Fibroblast of skin of left biceps (primary cell): ENCODE data around the gene TPRG1.
A peak's percentile ranks its signal among the peaks of the same experiment; 100 is the strongest.

Source experiments
- DNase-seq, 2 experiments: peaks; one replicate each; pipeline ENCODE4 v3.0.0-alpha.2; 2013; ENCODE audit warnings: low read depth in 2 of 2

TPRG1 gene

DNA sequence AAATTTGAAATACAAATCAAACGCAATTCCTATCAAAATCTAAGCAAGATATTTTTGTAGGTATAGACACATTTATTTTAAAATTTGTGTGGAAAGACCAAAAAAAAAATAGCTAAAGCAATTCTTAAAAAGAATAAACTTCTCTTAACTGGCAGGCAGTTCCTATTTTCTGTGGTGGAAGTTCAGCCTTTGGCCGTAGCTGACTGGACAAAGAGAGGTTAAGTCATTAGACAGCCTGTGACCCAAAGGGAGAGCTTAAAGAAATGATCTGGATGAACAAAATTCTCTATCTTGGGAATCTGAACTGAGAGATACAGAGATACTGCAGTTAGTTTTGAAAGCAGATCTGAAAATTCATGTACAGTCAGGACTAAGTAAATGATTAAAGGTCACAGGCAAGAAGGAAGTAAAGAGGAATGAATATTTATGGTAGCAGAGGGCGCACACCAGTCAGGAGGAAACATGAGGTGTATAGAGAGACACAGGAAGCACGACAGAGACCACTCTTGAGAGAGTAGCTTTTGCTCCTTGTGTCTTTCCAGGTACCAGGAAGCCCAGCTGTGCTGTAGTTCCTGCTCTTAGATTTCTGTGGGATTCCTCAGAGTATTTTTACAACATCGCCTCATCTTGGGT lies 57.5 kb downstream of the TPRG1 start:
- DNase-seq = no peak

DNA sequence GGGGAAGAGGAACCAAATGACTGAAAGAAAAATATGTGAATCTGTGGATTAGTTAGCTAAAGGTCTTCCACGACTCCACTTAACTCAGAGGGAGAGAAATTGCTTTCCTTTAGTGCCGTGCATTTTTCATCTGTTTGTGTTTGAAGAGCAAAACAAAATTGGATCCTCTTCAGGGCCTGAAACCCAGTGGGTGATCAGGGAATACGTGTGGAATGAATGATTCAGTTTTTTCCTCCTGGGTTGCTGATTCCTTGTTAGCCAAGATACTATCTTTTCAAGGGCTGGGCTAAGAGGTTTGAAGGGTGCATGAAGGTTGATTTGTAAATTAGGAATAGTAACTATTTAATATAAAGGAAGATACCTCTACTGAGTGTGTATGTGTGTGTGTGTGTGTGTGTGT lies 61.0 kb downstream of the TPRG1 start:
- DNase-seq = no peak

DNA sequence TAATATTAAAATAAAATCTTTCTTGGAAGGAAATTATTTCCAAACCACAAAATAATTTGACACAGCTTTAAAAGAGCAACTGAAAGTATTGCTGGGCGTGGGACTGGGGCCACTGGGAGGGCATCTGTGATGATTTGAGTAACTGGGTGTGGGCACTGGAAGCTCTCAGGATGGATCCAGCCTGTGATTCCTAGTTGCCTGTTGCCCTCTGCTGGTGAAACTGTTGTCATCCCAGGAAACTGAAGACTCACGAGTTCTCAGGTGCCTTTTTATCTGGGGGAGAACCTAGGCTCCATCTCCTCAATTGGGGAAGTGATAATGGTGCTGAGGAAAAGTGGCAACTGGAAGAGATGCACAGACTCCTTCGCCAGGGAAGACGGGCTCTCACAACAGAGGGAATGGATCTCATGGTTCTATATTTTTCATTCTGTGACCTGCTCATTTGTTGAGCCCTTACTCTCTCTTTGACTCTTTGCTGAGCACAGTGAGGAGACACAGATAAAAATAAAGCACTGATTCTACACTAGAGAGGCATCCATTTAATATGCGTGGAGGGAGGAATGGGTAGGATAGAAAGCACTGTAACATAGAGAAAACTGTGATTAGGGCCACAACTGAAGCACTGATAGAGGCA lies 61.6 kb downstream of the TPRG1 start:
- peak; percentile 40 to 42 for DNase-seq

DNA sequence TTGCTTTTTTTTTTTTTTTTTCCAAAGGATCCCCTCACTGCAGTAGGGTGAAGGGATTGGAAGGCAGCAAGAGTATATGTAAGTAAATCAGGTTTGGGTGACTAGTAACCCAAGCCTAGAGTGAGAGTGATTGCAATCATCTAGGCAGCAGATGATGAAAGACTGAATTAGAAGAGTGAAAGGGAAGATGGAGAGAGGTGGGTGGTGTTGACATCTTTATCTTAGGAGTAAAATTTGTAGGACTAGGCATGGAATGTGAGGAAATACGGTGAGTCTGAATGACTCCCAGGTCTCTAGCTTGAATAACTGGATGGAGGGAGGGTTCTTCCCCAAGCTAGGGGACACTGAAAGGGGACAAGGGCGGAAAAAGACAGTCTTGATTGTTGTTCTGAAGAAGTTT lies 63.4 kb downstream of the TPRG1 start:
- DNase-seq = no peak

DNA sequence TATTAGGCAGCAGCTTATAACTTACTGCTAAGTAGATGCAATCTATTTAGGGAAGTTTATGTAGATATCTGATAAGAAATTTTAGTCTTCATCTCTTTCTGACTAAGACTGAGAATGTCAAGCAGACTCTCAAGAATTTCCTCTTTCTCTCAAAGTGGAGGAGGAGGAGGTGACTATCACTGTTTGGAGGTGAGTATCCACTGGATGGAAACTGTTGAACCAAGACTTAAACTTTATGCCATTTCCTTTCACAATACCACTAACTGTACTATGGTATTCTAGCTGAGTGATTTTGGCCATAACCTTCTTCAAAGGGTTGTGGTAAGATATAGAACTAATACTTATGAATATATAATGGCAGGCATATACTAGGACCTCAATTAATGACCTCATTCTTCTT lies 64.6 kb downstream of the TPRG1 start:
- DNase-seq = no peak

DNA sequence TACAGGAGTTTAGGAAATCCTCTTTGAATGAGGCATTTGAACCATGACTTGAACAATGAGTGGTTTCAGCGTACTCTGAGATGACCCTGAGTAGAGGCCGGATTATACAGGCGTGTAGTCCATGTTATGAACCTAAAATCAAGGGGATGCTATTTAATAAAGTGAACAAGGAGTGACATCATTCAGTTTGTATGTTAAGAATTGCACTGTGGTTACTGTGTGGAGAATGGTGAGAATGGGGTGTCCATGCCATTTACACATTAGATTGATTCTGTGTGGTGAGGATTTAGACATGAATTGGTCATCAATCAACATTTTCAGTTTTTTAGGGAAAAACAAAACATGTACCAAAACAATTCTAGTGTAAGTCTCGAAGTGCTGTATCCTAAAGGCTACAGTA lies 65.8 kb downstream of the TPRG1 start:
- DNase-seq = no peak

DNA sequence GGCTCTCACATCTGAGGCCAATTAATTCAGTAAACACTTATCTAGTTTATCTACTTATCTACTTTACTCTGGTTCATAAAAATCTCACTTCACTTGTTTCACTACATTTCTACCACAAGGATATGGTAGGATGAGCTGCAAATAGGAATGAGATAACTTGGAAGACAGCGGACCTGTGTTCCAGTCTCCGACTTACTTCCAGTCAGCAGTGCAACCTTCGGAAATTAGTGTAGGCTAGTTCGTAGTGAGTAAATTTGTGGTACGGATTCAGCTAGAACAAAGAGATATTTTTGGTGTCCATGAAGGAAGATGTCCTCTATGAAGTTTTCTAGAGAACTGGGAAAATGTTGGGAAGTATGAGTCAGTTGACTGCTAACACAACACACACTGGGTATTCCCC lies 66.3 kb downstream of the TPRG1 start:
- DNase-seq = no peak

DNA sequence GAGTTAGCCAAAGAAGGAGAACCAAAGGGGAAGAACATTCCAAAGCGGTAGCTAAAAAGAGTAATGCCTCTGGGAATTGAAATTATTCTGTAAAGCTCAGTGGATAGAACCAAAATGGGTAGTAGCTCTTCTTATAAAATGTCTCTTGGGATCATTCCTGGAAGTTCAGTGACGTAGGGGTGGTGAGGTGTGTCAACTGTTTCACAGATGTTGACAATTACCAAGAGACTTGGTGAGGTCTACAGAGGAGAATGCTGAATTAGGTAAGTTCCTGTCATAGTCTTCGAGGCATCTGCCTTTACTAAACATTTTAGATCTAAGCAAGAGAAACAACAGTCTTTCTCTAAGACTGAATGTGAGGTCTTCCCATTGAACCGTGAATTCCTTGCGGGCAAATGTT lies 67.8 kb downstream of the TPRG1 start:
- DNase-seq = no peak

DNA sequence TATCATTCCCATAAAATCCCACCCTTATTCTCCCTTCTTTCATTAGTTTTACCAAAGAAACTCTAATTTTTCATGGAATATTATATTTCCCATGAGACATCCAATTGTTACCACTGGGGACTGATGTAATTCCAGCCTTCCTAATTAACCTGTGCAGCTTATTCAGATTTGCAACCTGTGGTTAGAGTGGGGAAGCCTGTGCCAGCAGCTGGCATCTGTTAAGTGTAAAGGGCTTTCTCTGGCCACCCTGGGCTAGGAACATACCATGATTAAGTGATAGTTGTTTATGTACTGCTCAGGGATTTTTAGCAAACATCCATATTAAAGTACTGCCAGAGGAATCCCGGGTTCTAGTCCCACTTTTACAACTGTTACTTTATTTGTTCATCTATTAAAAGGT lies 78.2 kb downstream of the TPRG1 start:
- DNase-seq = no peak

DNA sequence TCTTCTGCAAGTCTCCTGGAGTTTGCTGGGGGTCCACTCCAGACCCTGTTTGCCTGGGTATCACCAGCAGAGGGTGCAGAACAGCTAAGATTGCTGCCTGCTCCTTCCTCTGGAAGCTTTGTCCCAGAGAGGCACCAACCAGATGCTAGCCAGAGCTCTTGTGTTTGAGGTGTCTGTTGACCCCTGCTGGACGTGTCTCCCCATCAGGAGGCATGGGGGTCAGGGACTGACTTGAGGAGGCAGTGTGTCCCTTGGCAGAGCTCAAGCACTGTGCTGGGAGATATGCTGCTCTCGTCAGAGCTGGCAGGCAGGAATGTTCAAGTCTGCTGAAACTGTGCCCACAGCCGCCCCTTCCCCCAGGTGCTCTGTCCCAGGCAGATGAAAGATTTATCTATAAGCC lies 86.5 kb downstream of the TPRG1 start:
- DNase-seq = no peak

DNA sequence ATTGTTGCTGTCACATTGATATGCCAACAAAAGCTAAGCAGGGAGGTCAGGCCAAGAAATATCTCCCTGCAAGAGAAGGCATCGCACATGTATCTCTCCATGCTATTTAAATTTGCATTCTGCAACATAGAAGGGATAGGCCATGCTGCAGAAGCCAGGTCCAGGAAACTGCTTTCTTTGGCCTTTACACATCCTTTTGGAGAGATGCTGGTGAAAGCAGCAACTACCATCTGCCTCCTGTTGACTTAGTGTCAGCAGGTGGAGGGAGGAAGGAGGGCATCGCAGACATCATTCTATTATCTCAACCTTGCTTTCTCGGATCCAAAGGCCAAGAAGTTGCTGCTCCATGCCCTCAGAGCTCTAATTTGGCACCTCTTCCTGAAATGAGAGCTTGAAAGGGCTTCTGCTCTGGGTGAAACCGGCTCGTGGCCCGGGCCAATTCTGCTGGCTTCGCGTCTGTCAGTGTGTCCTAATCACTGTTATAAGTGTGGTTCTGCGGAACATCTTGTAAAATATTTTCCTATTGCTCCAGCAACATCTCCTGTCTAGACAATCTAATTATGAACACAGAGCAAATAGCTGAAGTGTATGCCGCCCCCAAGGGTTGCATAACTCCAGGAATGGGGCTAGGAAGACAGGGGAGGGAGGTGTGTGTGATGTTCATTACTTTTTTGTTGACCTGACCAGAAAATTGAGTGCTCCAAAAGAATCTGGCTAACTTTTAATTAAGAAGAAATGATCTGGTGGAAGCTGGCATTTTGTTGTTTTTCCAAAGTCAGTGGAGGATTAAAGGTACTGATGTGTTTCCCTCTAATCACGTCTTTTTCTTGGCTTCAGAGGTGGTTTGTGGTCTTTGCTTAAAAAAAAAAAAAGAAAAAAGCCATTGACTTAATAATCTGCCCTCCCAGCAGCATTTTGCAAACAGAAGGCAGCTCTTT lies 89.1 kb downstream of the TPRG1 start:
- DNase-seq = no peak

DNA sequence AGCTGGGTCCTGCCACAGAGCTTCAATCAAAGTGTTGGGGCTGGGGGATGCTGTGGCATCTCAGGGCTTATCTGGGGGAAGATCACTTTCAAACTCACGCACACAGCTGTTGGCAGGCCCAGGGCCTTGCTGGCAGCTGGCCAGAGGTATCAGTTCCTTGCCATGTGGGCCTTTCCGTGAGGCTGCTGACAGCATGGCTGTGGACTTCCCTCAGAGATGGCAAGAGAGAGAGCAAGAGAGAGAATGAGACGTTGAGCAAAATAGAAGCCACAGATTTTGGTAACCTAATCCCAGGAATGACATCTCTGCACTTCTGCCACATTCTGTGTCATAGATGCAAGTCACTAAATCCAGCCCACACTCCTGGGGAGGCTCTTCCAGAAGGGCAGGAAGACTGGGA lies 91.0 kb downstream of the TPRG1 start:
- DNase-seq = no peak

DNA sequence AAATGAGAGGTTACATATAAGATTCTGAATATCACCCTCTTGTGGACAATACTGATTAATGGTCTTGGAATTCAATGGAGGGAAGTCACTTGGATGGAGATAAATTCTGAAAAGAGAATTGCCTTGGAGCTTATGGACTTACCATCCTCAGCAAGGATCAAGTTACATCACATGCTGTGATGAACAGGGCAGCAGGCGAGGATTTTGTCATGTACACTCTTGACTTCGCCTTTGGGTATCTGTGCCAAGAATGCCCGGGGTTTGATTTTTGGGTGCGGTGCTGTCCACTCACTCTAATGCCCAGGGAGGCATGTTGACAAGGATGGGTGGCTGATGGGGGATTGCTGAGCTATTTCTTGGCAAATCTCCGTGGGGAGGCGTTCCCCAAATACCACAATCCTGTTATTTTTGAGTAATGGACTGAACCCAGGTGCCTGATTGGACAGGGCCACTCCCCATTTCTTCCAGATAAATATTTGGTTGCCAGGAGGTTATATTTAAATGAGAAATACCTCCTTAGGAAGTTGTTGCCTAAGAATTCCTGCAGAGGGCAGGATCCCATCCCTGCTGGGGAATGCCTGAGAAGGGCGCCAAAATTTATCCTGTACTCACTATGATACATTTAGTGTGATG lies 96.3 kb downstream of the TPRG1 start:
- no peak for DNase-seq

DNA sequence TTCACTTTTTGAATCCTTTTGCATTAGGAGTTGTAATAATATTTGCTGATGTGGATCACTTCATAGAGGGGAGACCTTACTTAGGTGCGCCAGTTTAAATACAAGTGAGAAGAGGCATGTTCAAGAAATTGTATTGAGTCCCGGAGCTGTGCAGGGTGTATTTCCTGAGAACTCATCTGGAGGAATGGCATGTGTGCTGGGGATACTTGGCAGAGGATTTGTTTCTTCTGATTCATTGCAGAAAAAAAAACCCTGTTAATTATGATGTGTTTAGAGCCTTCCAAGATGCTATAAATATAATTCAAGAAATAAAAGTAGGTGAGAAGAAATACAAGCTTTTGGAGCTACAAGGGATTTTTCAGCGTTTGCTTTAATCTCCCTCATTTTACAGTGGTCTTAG lies 97.6 kb downstream of the TPRG1 start:
- peak in 1 of 2 experiments; percentile 36 for DNase-seq

DNA sequence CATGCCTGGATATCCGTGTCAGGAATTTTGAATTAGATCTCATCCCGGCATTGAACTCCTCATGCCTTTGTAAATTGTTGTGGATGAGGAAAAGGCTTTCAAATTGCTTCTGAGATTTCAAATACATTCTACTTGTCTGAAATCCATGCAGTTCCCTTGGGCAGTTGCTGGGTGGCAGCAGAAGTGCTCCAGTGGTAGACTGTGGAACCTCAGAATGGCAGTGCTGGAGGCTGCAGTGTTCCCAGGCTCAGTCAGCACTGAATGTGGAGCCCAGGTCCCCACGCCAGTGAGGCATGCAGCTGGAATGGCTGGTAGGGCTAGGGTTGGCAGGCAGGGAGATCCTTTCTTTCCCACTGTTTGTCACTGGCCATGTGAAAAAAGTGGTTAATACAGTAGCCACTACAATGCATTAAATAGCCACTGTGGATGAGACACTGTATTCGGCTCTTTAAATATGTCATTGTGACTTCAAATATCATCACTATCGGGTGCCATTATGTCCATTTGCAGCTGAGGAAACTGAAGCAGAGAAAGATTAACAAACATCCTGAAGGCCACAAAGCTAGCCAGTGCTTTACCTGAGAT lies 98.6 kb downstream of the TPRG1 start:
- DNase-seq = peak; percentile 51 to 56

DNA sequence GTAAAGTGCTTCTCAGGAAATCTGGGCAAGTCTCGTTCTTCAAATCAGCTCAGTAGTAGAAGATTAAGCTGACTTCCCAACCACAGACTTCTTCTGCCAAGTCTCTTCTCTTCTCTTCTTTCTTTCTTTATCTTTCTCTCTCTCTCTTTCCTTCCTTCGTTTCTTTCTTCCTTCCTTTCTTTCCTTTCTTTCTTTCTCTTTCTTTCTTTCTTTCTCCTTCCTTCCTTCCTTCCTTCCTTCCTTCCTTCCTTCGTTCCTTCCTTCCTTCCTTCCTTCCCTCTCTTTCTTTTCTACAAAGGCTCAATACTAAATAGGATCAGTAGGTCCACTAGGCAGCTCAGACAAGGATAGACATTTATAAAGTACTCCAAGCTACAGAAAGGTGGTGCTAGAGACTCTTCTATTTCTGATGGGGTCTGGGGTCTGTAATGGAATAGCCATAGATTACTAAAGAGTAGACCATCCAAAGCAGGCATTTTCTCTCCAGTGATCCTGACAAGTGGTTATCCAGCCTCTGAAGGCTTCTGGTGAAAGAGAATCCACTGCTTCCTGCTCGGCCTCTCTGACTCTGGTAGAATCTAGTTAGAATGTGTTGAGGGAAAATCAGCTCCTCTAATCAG lies 100.8 kb downstream of the TPRG1 start:
- DNase-seq = no peak

DNA sequence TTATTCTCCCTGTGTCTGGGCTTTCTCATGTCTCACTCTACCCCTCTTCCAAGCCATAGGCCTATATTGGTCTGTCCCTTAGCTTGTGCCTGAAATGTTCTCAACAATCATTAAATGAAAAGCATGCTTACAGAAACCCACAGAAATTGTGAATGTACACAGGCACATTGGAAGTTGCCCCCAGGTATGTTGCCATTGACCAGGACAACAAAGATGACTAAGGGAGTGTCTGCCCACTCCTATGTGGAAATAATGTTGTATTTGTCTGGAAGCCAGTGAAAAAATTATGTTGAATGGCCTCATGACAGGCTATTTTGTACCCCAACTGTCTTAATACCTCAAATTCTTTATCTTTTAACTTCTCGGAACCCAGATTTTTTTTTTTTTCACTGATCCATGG lies 102.0 kb downstream of the TPRG1 start:
- DNase-seq = no peak

DNA sequence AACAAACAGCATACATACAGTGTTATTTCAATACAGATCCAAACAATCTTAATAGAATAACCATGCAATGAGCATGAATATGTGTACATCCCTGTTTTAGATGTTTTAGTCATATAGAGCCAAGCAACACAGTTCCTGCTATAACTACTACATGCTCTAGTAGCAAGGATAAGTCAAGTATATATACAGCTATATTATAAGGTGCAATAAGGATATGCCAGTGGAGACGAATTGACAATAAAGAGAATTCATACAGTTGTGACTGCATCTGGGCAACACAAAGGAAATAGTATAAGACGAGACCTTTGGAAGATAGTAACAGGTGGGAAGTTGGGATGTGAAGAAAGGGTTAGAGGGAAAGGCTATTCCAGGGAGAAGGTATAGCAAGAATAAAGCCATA lies 103.4 kb downstream of the TPRG1 start:
- no peak for DNase-seq

DNA sequence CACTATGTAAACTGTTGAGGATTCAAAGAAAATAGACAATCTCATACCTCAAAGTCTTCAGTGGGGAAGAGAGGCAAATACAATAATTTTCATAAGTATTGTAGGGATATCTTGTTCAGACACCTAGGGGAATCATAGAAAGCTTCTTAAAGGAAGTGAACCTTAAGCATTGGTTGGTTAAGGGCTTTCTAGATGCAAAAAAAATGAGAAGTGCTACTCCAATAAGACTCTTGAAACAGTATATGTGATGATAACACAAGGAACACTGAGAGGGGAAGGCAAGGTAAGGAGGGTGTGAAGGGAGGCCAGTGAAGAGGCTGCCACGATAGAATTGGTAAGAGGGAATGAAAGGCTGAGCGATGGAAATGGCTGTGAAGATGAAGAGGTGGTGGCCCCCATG lies 104.1 kb downstream of the TPRG1 start:
- no peak for DNase-seq

DNA sequence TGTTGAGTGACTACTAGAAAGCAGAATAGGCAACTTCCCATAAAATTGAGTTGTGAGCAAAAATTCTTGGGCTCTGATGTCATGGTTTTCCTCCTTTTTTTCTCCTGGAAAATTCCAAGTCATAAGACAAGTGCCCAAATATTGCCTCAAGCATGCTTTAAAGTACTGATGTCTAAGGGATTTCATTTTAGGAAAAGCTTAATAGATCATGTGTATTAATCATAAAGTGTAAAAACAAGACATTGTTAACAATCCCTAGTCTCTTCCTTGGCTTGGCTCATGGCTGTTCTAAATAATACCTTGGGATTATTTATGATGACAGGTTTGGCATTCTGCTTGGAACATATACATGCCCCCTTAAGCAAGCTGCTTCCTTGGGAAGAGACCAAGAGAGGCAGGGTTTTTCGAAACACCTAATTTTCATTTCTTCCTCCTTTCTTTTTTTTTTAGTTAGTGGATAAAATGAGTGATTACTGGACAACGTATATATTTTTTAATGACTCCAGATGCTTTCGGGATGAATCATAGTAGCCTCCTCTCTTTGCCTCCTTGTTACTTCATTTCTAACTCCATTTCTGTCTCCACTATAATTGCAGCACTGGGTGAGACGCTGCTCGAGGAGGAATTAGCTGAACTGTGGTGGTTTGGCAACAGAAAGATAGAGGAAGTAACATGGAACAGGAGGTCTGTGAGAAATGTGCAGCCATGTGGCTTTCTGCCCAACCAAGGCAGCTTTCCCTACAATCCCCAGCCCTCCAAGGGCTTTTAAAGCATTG lies 104.9 kb downstream of the TPRG1 start:
- peak; percentile 99 for DNase-seq

DNA sequence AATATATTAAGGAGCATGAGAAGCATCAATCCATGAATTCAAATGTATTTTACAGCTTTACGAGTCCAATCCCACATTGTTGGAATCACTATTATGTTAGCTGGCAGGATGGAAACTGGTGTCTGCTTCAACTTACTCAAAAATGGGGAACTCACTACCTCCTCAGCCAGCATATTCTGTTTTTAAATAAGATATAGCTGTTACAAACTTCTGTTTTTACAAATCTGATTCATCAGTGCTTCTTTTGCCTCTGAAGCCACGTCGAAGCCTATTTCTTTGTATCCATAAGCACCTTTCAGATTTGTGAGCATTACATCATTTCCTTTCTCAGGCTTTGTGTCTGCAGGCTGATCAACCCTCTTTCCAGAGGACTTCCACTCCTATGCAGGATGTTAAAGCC lies 105.9 kb downstream of the TPRG1 start:
- no peak for DNase-seq
